ENCODE measurements around the gene DENND4C.

Gene DENND4C

GRCh38 chr9:19420877-19421276 is 190.4 kb downstream of the DENND4C start:
- DNase-seq: no peak

Data from activated naive CD4-positive, alpha-beta T cell treated with Interleukin-2 at 50 U/mL for 16 hours (primary cell).